HG02571 (cell line): Measurements from ENCODE around the gene NDUFV1.
"Not testable (repeated sequence)": the region's sequence is repeated elsewhere in the genome, so short reads cannot be mapped to it uniquely, and the experiment has no call there.

ENCODE experiments used
- ATAC-seq: cut with Tn5 transposase; IDR thresholded peaks from one replicate; pipeline ENCODE4 v1.9.1; 2021; ENCODE audit warnings: mild to moderate bottlenecking, moderate library complexity; ENCODE audit not compliant: unreplicated experiment

Gene NDUFV1

GRCh38 chr11:67585911-67586310, 20.8 kb upstream of the NDUFV1 start:
- ATAC-seq, result no peak

DNA sequence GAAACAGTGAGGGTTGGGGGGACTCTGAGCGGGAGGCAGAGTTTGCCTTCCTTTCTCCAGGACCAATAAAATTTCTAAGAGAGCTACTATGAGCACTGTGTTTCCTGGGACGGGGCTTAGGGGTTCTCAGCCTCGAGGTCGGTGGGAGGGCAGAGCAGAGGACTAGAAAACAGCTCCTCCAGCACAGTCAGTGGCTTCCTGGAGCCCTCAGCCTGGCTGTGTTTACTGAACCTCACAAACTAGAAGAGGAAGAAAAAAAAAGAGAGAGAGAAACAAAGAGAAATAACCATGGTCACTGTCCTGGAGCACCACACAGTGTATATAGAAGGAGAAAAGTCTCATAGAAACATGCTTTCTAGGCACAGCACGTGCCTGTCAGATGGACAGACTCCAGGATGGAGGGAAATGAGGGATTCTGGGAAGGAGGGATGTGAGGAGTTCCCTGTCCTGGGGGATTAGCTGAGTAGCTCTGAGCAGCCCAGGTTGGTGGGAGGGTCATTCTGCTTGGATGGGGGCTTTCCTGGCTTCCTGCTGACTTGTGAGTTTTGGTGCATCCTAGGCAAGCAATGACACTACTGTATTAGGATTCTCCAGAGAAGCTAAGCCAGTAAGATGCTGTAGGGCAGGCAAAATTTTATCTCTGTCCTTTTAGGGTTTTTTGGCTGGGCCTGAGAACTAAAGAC, 20.0 kb upstream of the NDUFV1 start:
- ATAC-seq, result no peak

GRCh38 chr11:67588136-67588503, 18.6 kb upstream of the NDUFV1 start:
- ATAC-seq, result no peak

GRCh38 chr11:67588899-67589415, 17.8 kb upstream of the NDUFV1 start:
- ATAC-seq, result not testable (repeated sequence)

DNA sequence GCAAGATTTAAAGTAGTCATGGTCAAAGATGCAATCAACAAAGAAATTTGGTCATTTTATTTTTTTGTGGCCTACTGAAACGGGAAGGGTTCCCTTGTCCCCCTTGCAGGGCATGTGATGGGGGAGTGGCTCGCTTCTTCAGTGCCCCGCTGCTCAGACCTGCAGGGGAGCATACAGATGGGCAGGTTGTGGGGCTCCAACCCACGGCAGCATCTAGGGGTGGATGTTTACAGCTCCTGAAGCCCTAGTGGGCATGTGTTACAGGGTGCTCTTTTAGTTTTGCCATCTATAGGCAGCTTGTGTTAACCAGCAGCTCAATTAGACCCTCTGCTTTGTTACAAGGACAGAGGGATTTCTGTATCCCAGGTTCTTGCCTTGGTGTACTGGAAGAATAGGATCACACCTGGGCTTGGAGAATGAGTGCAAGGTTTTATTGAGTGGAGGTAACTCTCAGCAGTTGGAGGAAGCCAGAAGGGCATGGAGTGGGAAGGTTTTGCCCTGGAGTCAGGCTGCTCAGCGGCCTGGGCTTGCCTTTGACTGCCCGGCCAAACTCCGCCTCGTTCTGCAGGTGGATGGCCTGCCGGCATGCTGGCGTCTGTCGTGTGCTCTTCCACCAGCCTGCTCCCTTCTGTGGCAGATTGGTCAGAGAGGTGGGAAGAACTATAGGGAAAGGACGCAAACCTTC, 13.7 kb upstream of the NDUFV1 start:
- ATAC-seq, result no peak

- no peak for ATAC-seq
Measured at GRCh38 chr11:67593565-67593905, 13.2 kb upstream of the NDUFV1 start.

DNA sequence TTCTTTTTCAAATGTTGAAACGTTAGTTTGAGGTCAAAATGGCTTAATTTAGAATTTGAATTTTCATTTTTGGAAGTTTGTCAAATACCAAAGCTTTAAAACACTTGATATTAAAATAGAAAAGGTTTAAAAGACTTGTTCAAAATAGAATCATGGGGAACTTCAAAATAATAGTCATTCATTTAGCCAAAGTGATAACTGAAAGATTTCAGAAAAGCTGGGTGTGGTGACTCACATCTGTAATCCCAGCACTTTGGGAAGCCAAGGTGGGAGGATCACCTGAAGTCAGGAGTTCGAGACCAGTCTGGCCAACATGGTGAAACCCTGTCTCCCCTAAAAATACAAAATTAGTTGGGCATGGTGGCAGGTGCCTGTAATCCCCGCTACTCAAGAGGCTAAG, 12.3 kb upstream of the NDUFV1 start:
- no peak for ATAC-seq

- no peak for ATAC-seq
Measured at GRCh38 chr11:67596753-67597300, 9.9 kb upstream of the NDUFV1 start.

DNA sequence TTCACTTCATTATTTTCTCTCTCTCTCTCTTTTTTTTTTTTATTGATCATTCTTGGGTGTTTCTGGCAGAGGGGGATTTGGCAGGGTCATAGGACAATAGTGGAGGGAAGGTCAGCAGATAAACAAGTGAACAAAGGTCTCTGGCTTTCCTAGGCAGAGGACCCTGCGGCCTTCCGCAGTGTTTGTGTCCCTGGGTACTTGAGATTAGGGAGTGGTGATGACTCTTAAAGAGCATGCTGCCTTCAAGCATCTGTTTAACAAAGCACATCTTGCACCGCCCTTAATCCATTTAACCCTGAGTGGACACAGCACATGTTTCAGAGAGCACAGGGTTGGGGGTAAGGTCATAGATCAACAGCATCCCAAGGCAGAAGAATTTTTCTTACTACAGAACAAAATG, 9.3 kb upstream of the NDUFV1 start:
- ATAC-seq, result not testable (repeated sequence)

DNA sequence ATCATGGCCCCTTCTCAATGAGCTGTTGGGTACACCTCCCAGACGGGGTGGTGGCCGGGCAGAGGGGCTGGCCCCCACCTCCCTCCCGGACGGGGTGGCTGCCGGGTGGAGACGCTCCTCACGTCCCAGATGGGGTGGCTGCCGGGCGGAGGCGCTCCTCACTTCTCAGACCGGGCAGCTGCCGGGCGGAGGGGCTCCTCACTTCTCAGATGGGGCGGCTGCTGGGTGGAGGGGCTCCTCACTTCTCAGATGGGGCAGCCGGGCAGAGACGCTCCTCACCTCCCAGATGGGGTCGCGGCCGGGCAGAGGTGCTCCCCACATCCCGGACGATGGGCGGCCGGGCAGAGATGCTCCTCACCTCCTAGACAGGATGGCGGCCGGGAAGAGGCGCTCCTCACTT, 8.8 kb upstream of the NDUFV1 start:
- ATAC-seq, result not testable (repeated sequence)

- ATAC-seq, result no peak
Measured at GRCh38 chr11:67599149-67599548, 7.6 kb upstream of the NDUFV1 start.

DNA sequence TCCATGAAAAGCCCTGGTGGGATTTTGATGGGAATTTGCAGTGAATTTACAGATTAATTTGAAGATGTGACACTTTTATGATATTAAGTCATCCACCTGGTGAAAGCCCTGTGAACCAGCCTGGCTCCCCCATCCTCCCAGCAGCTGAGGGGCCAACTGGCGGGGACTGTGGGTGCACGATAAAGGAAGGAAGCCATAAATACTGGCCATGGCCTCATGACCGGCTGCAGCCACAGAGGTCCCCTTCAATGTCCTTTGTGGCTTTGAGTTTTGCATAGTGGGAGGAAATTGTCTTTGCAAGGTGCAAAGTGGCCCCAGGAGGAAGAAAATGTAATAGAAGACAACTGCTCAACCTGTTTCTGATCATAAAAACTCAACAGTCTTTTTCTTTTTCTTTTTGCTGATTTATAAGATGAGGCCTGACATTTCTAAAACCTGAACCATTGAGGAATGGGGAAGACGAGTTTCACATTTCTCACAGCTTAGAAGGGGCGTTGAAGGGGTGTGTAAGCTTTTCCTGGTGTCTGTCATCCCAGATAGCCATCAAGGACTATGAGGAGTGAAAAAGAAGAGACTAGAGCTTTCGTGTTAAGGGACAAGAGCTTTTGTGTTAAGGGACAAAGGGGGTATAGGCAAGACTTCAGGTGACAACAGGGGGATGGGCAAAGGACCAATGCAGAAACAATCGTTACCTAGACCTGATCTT, 6.3 kb upstream of the NDUFV1 start:
- ATAC-seq, result no peak

- ATAC-seq, result no peak
Measured at GRCh38 chr11:67601098-67601497, 5.6 kb upstream of the NDUFV1 start.

DNA sequence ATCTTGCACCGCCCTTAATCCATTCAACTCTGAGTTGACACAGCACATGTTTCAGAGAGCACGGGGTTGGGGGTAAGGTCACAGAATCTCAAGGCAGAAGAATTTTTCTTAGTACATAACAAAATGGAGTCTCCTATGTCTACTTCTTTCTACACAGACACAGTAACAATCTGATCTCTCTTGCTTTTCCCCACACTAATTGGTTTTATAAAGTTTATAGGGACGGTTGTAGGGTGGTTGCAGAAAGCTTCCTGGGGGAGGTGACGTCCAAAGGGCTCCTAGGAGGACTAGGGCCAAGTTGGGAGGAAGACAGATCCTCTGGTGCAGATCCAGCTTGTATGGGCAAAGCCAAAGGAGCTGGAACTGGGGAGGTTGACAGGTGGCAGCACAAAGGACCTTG, 2.6 kb upstream of the NDUFV1 start:
- ATAC-seq, result not testable (repeated sequence)

DNA sequence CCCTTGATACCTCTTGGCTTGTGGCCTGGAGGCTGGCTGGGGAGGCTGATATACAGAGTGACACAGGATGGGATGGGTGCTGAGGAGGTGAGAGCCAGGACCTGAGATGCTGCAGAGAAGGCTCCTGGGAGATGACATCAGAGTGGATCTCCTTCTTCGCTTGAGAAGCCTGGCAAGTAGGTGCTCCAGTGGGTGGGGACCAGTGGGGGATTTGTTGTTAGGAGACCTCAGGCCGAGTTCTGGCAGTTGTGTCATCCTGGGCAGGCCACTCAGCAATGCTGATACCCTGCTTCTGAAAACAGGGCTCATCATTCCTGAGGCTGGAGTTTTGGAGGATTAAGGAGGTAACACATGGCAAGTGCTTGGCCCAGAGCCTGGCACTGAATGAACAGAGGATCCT, 1.9 kb upstream of the NDUFV1 start:
- no peak for ATAC-seq

DNA sequence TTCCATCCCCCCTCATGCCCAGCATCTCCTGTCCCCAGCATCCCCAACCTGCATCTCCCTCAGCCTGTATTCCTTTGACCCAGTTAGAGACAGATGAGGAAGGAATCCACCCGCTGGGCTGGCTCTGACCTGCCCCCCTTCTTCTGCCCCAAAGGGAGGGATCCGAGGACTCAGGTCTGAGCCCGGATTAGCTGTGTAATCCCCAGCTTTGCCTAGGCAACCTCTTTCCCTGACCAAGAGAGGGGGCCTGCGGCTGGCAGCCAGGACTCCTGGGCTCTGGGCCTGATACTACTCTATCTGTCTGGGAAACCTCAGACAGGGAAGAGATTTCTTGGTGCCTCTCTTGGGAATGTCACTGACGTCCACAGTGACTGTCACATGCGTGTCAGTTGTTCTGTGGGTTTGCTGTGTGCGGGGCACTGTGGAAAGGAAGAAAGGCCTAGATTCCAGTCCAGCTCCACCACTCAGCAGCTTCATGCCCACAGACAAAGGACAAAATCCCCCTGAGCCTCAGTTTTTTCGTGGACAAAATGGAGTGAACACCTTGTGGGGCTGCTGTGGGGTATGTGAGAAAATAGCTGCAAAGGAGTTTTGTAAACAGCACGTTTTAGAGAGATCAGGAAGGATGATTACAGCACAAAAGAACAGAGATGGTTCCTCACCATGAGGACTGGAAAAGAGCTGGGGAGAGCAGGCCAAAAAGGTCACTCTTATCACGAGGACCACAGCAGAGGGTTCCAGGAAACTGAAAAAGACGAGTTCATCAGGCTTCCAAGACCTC, 1.3 kb upstream of the NDUFV1 start:
- no peak for ATAC-seq

DNA sequence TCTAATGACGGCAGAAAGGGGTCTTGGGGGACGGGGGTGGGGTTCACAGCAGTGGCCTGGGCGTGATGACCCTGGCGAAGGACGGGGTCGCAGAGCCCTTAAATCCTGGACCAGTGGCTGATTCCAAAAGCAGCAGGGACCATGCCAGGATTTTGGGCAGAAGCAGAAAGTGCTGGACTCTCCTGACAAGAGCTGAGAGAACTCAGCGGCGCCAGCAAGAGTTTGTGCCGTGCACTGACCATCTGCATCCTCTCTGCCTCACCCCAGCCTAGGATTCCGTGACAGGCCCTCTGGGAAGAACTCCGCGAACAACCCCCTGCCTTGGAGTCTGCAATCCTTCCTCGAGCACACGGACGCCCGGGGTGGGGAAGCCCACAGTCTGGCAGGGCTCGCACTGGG, 644 bp upstream of the NDUFV1 start:
- peak; percentile 10 for ATAC-seq

GRCh38 chr11:67607507-67607906, 771 bp downstream of the NDUFV1 start:
- ATAC-seq, result no peak

DNA sequence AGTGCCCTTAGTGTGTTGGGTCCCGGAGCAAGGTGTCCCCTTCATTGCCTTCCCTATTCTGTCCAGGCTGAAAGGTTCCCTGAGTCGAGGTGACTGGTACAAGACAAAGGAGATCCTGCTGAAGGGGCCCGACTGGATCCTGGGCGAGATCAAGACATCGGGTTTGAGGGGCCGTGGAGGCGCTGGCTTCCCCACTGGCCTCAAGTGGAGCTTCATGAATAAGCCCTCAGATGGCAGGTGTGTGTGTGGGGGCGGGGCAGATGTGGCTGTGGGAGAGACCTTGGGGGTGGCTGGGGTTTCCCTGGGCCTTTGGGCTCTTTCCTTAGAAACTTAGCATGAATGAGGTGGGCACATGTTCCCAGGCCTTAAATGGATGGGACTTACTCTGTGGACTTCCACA, 1.8 kb downstream of the NDUFV1 start:
- no peak for ATAC-seq

DNA sequence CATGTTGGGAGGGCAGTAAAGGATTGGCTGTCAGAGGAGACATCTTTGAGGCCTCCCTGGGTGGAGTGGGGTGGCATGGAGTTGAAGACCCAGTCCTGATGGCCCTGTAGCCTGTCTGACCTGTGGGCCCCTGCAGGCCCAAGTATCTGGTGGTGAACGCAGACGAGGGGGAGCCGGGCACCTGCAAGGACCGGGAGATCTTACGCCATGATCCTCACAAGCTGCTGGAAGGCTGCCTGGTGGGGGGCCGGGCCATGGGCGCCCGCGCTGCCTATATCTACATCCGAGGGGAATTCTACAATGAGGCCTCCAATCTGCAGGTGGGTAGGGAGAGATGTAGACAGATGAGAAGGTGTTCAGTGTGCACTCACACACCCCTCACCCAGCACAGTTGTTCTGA, 2.6 kb downstream of the NDUFV1 start:
- no peak for ATAC-seq

DNA sequence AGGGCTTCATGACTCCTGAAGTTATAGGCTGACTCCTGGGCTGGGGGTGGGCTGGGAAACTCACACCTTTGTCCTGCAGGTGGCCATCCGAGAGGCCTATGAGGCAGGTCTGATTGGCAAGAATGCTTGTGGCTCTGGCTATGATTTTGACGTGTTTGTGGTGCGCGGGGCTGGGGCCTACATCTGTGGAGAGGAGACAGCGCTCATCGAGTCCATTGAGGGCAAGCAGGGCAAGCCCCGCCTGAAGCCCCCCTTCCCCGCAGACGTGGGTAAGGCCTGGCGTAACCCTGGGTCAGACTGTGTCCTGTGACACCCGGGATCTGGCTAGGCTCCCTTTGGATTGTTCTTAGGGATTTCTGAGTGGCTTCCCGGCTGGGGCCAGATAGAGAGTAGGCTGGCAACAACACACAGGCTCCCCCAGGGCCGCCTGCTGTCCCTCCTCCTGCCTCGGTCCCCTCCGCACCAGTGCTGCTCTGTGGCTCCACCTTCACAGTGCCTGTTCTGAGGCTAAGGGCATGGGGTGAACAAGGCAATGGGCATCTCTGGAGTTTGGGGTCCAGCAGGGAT, 3.6 kb downstream of the NDUFV1 start:
- ATAC-seq, result no peak
